ENCODE results near the gene DLGAP1. TPM values are rescaled to one million over a fixed set of nuclear protein-coding genes. Genes with fewer than 3 reads are reported as not detected.

Gene DLGAP1
- polyA plus RNA-seq, 1 donor from 2014 or later = 4.5 TPM

- H3K79me2 ChIP-seq (replicated peaks; ENCODE audit: insufficient read depth, low read length) = no peaks in the 10 kb centered on the region
- no peaks in the 10 kb centered on the region for H3K9me2 ChIP-seq (ENCODE audit: insufficient read depth, low read length)
- no peaks in the 10 kb centered on the region for H3F3A ChIP-seq (ENCODE audit: insufficient read depth, low read length, poor library complexity, severe bottlenecking)
- TF ChIP-seq EZH2 (IDR thresholded peaks at IDR 0.05; ENCODE audit: borderline replicate concordance, insufficient read depth, low read length, poor library complexity, severe bottlenecking) = no peak
- no peak for TF ChIP-seq POLR2AphosphoS5 (IDR thresholded peaks at IDR 0.05)
- no peak for TF ChIP-seq MXI1 (conservative IDR thresholded peaks at IDR 0.05; ENCODE audit: poor library complexity, severe bottlenecking)
- H3K27me3 ChIP-seq (ENCODE audit: insufficient read depth, low read depth, low read length) = no peaks in the 10 kb centered on the region
- no peaks in the 10 kb centered on the region for H3K36me3 ChIP-seq (ENCODE audit: insufficient read depth, low read length)
- H2AFZ ChIP-seq (ENCODE audit: low read depth, low read length) = no peak overlapping the region
- H3K9me3 ChIP-seq (ENCODE audit: low read length) = no peaks in the 10 kb centered on the region
- H4K20me1 ChIP-seq (ENCODE audit: insufficient read depth) = no peaks in the 10 kb centered on the region
- H3K9ac ChIP-seq (ENCODE audit: low read length) = no peak overlapping the region
- no peak overlapping the region for H3K4me3 ChIP-seq (ENCODE audit: low read length)
- H3K4me2 ChIP-seq (ENCODE audit: low read length) = no peak overlapping the region
- H3K27ac ChIP-seq (ENCODE audit: low read length) = no peak overlapping the region
These were observed 764.9 kb downstream of the DLGAP1 start for GRCh38 chr18:3689986-3690763.

- Histone ChIP-seq H3K4me2 (ENCODE audit: low read length) (no peak overlapping the region), H3K27me3 (ENCODE audit: insufficient read depth, low read depth, low read length) (no peaks in the 10 kb centered on the region), H2AFZ (ENCODE audit: low read depth, low read length) (no peak overlapping the region), H4K20me1 (ENCODE audit: insufficient read depth) (no peaks in the 10 kb centered on the region), H3K27ac (ENCODE audit: low read length) (no peak overlapping the region), H3F3A (ENCODE audit: insufficient read depth, low read length, poor library complexity, severe bottlenecking) (no peaks in the 10 kb centered on the region), H3K36me3 (ENCODE audit: insufficient read depth, low read length) (no peaks in the 10 kb centered on the region), H3K9ac (ENCODE audit: low read length) (no peak overlapping the region), H3K4me3 (ENCODE audit: low read length) (no peak overlapping the region), H3K9me2 (ENCODE audit: insufficient read depth, low read length) (no peaks in the 10 kb centered on the region), H3K9me3 (ENCODE audit: low read length) (no peaks in the 10 kb centered on the region), H3K79me2 (replicated peaks; ENCODE audit: insufficient read depth, low read length) (no peaks in the 10 kb centered on the region)
- TF ChIP-seq SMC3 (conservative IDR thresholded peaks at IDR 0.05; ENCODE audit: poor library complexity) (no peak), CTCF (IDR thresholded peaks at IDR 0.05; ENCODE audit: poor library complexity, severe bottlenecking) (no peak), EZH2 (IDR thresholded peaks at IDR 0.05; ENCODE audit: borderline replicate concordance, insufficient read depth, low read length, poor library complexity, severe bottlenecking) (no peak)
These were observed 766.0 kb downstream of the DLGAP1 start for GRCh38 chr18:3689091-3689490.

- Histone ChIP-seq H3K36me3 (ENCODE audit: insufficient read depth, low read length) (no peaks in the 10 kb centered on the region), H3K79me2 (replicated peaks; ENCODE audit: insufficient read depth, low read length) (no peaks in the 10 kb centered on the region), H3F3A (ENCODE audit: insufficient read depth, low read length, poor library complexity, severe bottlenecking) (no peaks in the 10 kb centered on the region), H3K9me2 (ENCODE audit: insufficient read depth, low read length) (no peaks in the 10 kb centered on the region), H3K4me2 (ENCODE audit: low read length) (no peak overlapping the region), H3K9ac (ENCODE audit: low read length) (no peak overlapping the region), H2AFZ (ENCODE audit: low read depth, low read length) (no peak overlapping the region), H3K9me3 (ENCODE audit: low read length) (no peaks in the 10 kb centered on the region), H3K27ac (ENCODE audit: low read length) (no peak overlapping the region), H4K20me1 (ENCODE audit: insufficient read depth) (no peaks in the 10 kb centered on the region), H3K4me3 (ENCODE audit: low read length) (no peak overlapping the region), H3K27me3 (ENCODE audit: insufficient read depth, low read depth, low read length) (no peaks in the 10 kb centered on the region)
- TF ChIP-seq TAF1 (IDR thresholded peaks at IDR 0.05; ENCODE audit: low read depth) (no peak), MXI1 (conservative IDR thresholded peaks at IDR 0.05; ENCODE audit: poor library complexity, severe bottlenecking) (no peak), EZH2 (IDR thresholded peaks at IDR 0.05; ENCODE audit: borderline replicate concordance, insufficient read depth, low read length, poor library complexity, severe bottlenecking) (no peak), RAD21 (conservative IDR thresholded peaks at IDR 0.05) (no peak), CTCF (IDR thresholded peaks at IDR 0.05; ENCODE audit: poor library complexity, severe bottlenecking) (no peak), REST (IDR thresholded peaks at IDR 0.05; ENCODE audit: borderline replicate concordance) (no peak), SMC3 (conservative IDR thresholded peaks at IDR 0.05; ENCODE audit: poor library complexity) (no peak), POLR2AphosphoS5 (IDR thresholded peaks at IDR 0.05) (no peak), EP300 (conservative IDR thresholded peaks at IDR 0.05; ENCODE audit: poor library complexity, severe bottlenecking) (no peak)
These were observed 766.4 kb downstream of the DLGAP1 start for GRCh38 chr18:3688690-3689089.

All from neural cell (in vitro differentiated cells).